ENCODE results near the gene MCCC2. TPM values are rescaled to one million over a fixed set of nuclear protein-coding genes. Genes with fewer than 3 reads are reported as not detected.

MCCC2 gene
- total and polyA plus RNA-seq, 2 of the 8 experiments (the other 6 are each of a cell fraction or from before 2014, with no cell fraction given), result 71.7 to 86.6 TPM

DNA sequence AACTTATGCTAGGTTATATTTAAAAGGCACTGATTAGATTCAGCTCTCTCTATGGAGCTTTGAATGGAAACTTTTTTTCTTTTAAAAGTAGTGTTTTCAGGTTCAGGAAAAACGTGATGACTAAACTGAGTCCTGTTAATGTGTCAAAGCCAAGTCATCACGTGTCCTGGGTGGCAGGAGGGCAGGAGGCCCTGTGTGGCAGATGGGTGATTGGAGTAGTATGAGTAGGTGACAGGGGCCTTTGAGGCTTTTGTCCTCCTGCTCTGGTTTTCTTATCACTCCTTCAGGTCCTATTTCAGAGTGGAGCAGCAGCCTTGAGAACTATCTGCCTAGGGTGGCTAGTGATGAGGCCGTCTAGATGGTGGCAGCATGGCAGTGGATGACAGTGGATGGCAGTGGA is 114.3 kb downstream of the MCCC2 start:
- TF ChIP-seq SIRT6 (IDR thresholded peaks at IDR 0.05; ENCODE audit: low read length), result no peak
- TF ChIP-seq SP4 (IDR thresholded peaks at IDR 0.05; ENCODE audit: low read length), result no peak
- no peak for TF ChIP-seq JUND (IDR thresholded peaks at IDR 0.05; ENCODE audit: low read length)
- TF ChIP-seq ASH2L (IDR thresholded peaks at IDR 0.05; ENCODE audit: low read length), result no peak
- TF ChIP-seq SIN3A (conservative IDR thresholded peaks at IDR 0.05 in 1 of 2, IDR thresholded peaks at IDR 0.05 in 1 of 2; ENCODE audit: low read depth in 1 of 2, low read length in 2 of 2), result no peak
- no peak for TF ChIP-seq TAF1 (IDR thresholded peaks at IDR 0.05; ENCODE audit: low read depth, low read length)
- Histone ChIP-seq H3K9me3 (ENCODE audit: insufficient read depth in 2 of 2, low read depth in 1 of 2, low read length in 1 of 2) (no peaks in the 10 kb centered on the region), H3K27me3 (replicated peaks in 1 of 4; ENCODE audit: control insufficient read depth in 3 of 4, extremely low read depth in 1 of 4, insufficient read depth in 3 of 4, low read length in 3 of 4) (no peaks in the 10 kb centered on the region), H2BK12ac (ENCODE audit: low read depth, low read length) (no peak overlapping the region), H3K27ac (ENCODE audit: low read depth, low read length) (no peak overlapping the region), H2BK5ac (ENCODE audit: low read depth, low read length) (no peak overlapping the region), H3K4me3 (ENCODE audit: extremely low read depth in 1 of 4, insufficient read depth in 2 of 4, low read depth in 3 of 4, low read length in 4 of 4) (no peak overlapping the region), H3K4me1 (replicated peaks in 1 of 4; ENCODE audit: control insufficient read depth in 3 of 4, insufficient read depth in 4 of 4, low read length in 3 of 4) (peaks cover 0 to 3% (median under 1%) of the 10 kb centered on the region in 4 experiments; a peak in 2 of 7 replicates), H2AK5ac (ENCODE audit: low read depth, low read length) (no peak overlapping the region), H3K23ac (ENCODE audit: insufficient read length) (no peak overlapping the region), H3K18ac (ENCODE audit: extremely low read depth, low read length) (no peak overlapping the region), H2BK20ac (ENCODE audit: low read length) (no peak overlapping the region), H3K23me2 (ENCODE audit: low read depth, low read length) (peaks cover 2% of the 10 kb centered on the region; the same call in 1 of the 2 replicates), H3K4ac (replicated peaks; ENCODE audit: insufficient read length, low read depth, low read length) (no peak overlapping the region), H4K20me1 (replicated peaks in 1 of 2; ENCODE audit: control insufficient read depth in 1 of 2, insufficient read depth in 2 of 2, low read length in 2 of 2) (no peaks in the 10 kb centered on the region), H4K5ac (ENCODE audit: insufficient read length, low read depth, low read length) (no peak overlapping the region), H3K4me2 (ENCODE audit: insufficient read depth in 1 of 2, low read depth in 2 of 2, low read length in 2 of 2) (no peak overlapping the region), H2BK15ac (ENCODE audit: low read length) (no peak overlapping the region), H3K14ac (ENCODE audit: insufficient read length) (no peak overlapping the region), H3K36me3 (ENCODE audit: control insufficient read depth in 2 of 4, insufficient read depth in 4 of 4, low read length in 3 of 4) (no peaks in the 10 kb centered on the region), H2AFZ (ENCODE audit: low read length) (no peak overlapping the region), H3K56ac (replicated peaks; ENCODE audit: insufficient read length, low read depth, low read length) (no peak overlapping the region), H4K8ac (ENCODE audit: extremely low read depth, insufficient read depth, low read length) (no peak overlapping the region), H2BK120ac (replicated peaks; ENCODE audit: low read depth, low read length) (no peak overlapping the region), H3K79me2 (ENCODE audit: control insufficient read depth in 1 of 2, insufficient read depth in 2 of 2, low read length in 2 of 2) (no peaks in the 10 kb centered on the region), H4K91ac (replicated peaks; ENCODE audit: insufficient read length, low read length) (no peak overlapping the region), H3K79me1 (ENCODE audit: low read depth, low read length) (no peaks in the 10 kb centered on the region), H3K9ac (replicated peaks in 1 of 4; ENCODE audit: extremely low read depth in 1 of 4, low read depth in 3 of 4, low read length in 3 of 4) (no peak overlapping the region)
- ChIA-PET POLR2A (ENCODE audit: partially characterized antibody) (interaction anchor here (0.9 kb wide), 1 partner anchor 10 kb away, joined by 3 read pairs; no protein-coding TSS in a partner anchor), CTCF (ENCODE audit: partially characterized antibody) (interaction anchor here (0.7 kb wide), 1 partner anchor 18 kb away, joined by 3 read pairs; the partner anchor contains the start of gene CARTPT)
- FAIRE-seq (no peak), DNase-seq (ENCODE audit: low read depth in 1 of 2, low spot score in 2 of 2) (no peak)
- 77% methylated on average over 3 of the region's 3 CpGs; no CpG with 5 or more reads in 1 of the 2 experiments for WGBS, 2 experiments (ENCODE audit: extremely low coverage in 1 of 2, insufficient coverage in 1 of 2, insufficient read length in 1 of 2, insufficient replicate concordance in 2 of 2, low coverage in 1 of 2, low lambda C conversion rate in 2 of 2, missing lambda C conversion rate in 1 of 2)

Measured in H1 (cell line).